OCI-LY1 (cell line): ENCODE measurements around the gene NBDY.

Experiments
- H2AFZ ChIP-seq: fragments of 200-600 bp; sonication (generic), shearing (Covaris generic); 2 replicates; pipeline ENCODE4 v1.6.0; 2014; ENCODE audit warnings: antibody characterized with exemption, mild to moderate bottlenecking, low read length
- H3F3A ChIP-seq: fragments of 200-600 bp; sonication (generic), shearing (Covaris generic); 2 replicates; pipeline ENCODE4 v1.6.0; 2014; ENCODE audit warnings: mild to moderate bottlenecking, antibody characterized with exemption, low read length, moderate library complexity; ENCODE audit not compliant: insufficient read depth
- H3K27ac ChIP-seq: fragments of 200-600 bp; sonication (generic); 2 replicates; pipeline ENCODE4 v1.5.1; 2014; ENCODE audit warnings: low read length, mixed run types, mild to moderate bottlenecking, low read depth; ENCODE audit not compliant: poor library complexity, severe bottlenecking
- H3K27me3 ChIP-seq: fragments of 200-600 bp; sonication (generic); 2 replicates; pipeline ENCODE4 v1.6.0; 2014; ENCODE audit warnings: antibody characterized with exemption, mild to moderate bottlenecking, low read length, moderate library complexity; ENCODE audit not compliant: insufficient read depth
- H3K36me3 ChIP-seq: fragments of 200-600 bp; sonication (generic); 2 replicates; pipeline ENCODE4 v1.6.1; 2014; ENCODE audit warnings: mild to moderate bottlenecking, antibody characterized with exemption, low read length, moderate library complexity, mixed read lengths; ENCODE audit not compliant: insufficient read depth
- H3K4me1 ChIP-seq: fragments of 200-600 bp; sonication (generic); 2 replicates; pipeline ENCODE4 v1.5.1; 2014; ENCODE audit warnings: mild to moderate bottlenecking, low read length, moderate library complexity; ENCODE audit not compliant: insufficient read depth, severe bottlenecking
- H3K4me2 ChIP-seq: fragments of 200-600 bp; sonication (generic), shearing (Covaris generic); 2 replicates; pipeline ENCODE4 v1.6.1; 2014; ENCODE audit warnings: low read length
- H3K4me3 ChIP-seq: fragments of 200-600 bp; sonication (generic); 2 replicates; pipeline ENCODE4 v1.5.1; 2014; ENCODE audit warnings: low read length, low read depth, mild to moderate bottlenecking, mixed read lengths; ENCODE audit not compliant: poor library complexity, severe bottlenecking
- H3K79me2 ChIP-seq: fragments of 200-600 bp; shearing (Covaris generic); 2 replicates; pipeline ENCODE4 v1.6.1; 2016; ENCODE audit warnings: mixed run types, low read length, mixed read lengths; ENCODE audit not compliant: insufficient read depth
- H3K9ac ChIP-seq: fragments of 200-600 bp; sonication (generic), shearing (Covaris generic); 2 replicates; pipeline ENCODE4 v1.6.1; 2014; ENCODE audit warnings: mild to moderate bottlenecking, low read length, mixed read lengths
- H3K9me2 ChIP-seq: fragments of 200-600 bp; sonication (generic), shearing (Covaris generic); 2 replicates; pipeline ENCODE4 v1.6.1; 2014; ENCODE audit warnings: low read depth, mild to moderate bottlenecking, low read length, mixed read lengths
- H3K9me3 ChIP-seq: fragments of 200-600 bp; shearing (Covaris generic); 2 replicates; pipeline ENCODE4 v1.6.1; 2014; ENCODE audit warnings: low read length, mixed read lengths
- H4K20me1 ChIP-seq: fragments of 200-600 bp; sonication (generic), shearing (Covaris generic); 2 replicates; pipeline ENCODE4 v1.6.0; 2016; ENCODE audit warnings: mild to moderate bottlenecking, low read length; ENCODE audit not compliant: insufficient read depth
- EZH2 ChIP-seq: fragments of 200-600 bp; sonication (generic), shearing (Covaris generic); IDR thresholded peaks from 2 replicates; pipeline ENCODE4 v1.8.0; 2017; ENCODE audit warnings: borderline replicate concordance, mixed run types, mild to moderate bottlenecking, antibody characterized with exemption, low read length, moderate library complexity, mixed read lengths
- TF ChIP-seq, protein P1 (sequence below): fragments of 200-600 bp; sonication (generic), shearing (Covaris generic); IDR thresholded peaks from 2 replicates; pipeline ENCODE4 v1.5.1; 2017; ENCODE audit warnings: mild to moderate bottlenecking, antibody characterized with exemption, low read length, moderate library complexity, mixed read lengths

NBDY gene

DNA sequence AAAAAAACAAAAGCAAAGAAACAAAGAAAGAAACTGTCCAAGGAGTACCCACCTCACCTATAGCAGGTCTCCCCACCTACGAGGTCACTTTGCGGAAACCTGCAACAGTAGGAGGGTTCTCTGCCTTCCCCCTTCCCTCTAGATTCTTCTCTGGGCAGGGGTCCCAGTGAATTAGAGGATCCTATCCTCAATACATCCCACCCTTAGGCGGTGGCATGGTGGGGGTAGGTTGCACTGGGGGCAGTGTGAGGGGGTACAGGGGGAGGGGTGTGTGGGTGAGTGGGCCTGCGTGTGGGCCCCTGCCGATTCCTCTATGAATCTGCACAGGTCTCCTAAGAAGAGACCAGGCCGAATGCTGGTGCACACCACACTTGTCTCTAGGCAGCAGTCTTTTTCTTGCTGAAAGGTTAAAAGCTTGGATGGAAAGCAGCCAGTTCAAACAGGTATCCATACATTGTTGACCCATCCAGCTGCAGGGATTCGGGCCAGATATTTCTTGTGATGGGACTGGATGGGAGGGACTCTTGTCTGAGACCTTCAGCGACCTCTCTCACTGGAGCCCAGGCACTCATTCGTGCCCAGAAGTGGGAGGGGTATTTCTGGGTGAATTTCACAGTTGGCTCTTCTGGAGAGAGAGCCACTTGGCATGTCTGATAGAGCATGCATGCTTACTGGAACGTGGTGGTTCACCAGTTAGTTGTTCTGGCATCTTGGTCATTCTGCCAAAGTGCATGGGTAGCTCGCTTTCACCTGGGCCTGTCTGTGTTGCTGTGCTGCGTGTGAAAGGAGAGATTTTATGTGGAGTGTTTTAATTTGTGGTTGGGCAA is 65.6 kb downstream of the NBDY start:
- H3K4me3 ChIP-seq: no peak overlapping the region
- H4K20me1 ChIP-seq: no peaks in the 10 kb centered on the region
- H3K36me3 ChIP-seq: no peaks in the 10 kb centered on the region
- no peaks in the 10 kb centered on the region for H3K9me3 ChIP-seq
- H3F3A ChIP-seq: no peaks in the 10 kb centered on the region
- peaks cover 18% of the 10 kb centered on the region for H3K4me1 ChIP-seq
- H3K9ac ChIP-seq: no peak overlapping the region
- H3K4me2 ChIP-seq: no peak overlapping the region
- no peak overlapping the region for H2AFZ ChIP-seq
- H3K27me3 ChIP-seq: no peaks in the 10 kb centered on the region
- no peak overlapping the region for H3K27ac ChIP-seq
- H3K9me2 ChIP-seq: no peaks in the 10 kb centered on the region
- no peaks in the 10 kb centered on the region for H3K79me2 ChIP-seq
- no peak for TF ChIP-seq EZH2
- TF ChIP-seq, protein P1, sequence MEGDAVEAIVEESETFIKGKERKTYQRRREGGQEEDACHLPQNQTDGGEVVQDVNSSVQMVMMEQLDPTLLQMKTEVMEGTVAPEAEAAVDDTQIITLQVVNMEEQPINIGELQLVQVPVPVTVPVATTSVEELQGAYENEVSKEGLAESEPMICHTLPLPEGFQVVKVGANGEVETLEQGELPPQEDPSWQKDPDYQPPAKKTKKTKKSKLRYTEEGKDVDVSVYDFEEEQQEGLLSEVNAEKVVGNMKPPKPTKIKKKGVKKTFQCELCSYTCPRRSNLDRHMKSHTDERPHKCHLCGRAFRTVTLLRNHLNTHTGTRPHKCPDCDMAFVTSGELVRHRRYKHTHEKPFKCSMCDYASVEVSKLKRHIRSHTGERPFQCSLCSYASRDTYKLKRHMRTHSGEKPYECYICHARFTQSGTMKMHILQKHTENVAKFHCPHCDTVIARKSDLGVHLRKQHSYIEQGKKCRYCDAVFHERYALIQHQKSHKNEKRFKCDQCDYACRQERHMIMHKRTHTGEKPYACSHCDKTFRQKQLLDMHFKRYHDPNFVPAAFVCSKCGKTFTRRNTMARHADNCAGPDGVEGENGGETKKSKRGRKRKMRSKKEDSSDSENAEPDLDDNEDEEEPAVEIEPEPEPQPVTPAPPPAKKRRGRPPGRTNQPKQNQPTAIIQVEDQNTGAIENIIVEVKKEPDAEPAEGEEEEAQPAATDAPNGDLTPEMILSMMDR: no peak

DNA sequence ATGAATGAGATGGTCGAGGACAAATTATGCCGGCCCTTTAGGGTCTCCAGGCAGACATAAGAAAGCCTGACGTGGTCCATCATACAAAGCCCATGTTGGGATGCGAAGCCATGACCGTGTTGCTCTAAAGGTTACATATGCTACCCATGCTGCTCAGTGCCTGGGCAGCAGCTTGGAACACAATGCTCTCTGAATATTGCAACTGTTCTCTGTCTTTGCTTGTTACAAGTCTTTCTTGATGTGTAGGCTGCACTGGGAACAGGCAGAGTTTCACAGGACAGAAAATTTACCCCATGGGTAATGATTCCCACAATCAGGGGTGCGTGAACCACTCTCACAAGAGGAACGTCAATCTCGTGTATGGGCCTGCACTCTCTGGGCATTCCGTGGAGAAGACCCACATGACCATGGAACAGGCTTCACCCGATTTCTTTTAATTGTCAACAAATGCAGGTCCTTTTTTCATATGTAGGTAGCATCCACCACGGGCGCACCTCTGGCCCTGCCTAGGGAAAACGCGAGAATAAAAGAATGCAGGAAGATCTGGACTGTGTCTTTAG is 66.3 kb downstream of the NBDY start:
- Histone ChIP-seq H3K9ac (no peak overlapping the region), H4K20me1 (no peaks in the 10 kb centered on the region), H3K36me3 (no peaks in the 10 kb centered on the region), H3K4me2 (no peak overlapping the region), H2AFZ (no peak overlapping the region), H3K27me3 (no peaks in the 10 kb centered on the region), H3K27ac (no peak overlapping the region), H3K79me2 (no peaks in the 10 kb centered on the region), H3K4me1 (peaks cover 22% of the 10 kb centered on the region), H3K4me3 (no peak overlapping the region), H3K9me2 (no peaks in the 10 kb centered on the region), H3F3A (no peaks in the 10 kb centered on the region), H3K9me3 (no peaks in the 10 kb centered on the region)
- no peak for TF ChIP-seq EZH2
- TF ChIP-seq, protein P1: no peak

DNA sequence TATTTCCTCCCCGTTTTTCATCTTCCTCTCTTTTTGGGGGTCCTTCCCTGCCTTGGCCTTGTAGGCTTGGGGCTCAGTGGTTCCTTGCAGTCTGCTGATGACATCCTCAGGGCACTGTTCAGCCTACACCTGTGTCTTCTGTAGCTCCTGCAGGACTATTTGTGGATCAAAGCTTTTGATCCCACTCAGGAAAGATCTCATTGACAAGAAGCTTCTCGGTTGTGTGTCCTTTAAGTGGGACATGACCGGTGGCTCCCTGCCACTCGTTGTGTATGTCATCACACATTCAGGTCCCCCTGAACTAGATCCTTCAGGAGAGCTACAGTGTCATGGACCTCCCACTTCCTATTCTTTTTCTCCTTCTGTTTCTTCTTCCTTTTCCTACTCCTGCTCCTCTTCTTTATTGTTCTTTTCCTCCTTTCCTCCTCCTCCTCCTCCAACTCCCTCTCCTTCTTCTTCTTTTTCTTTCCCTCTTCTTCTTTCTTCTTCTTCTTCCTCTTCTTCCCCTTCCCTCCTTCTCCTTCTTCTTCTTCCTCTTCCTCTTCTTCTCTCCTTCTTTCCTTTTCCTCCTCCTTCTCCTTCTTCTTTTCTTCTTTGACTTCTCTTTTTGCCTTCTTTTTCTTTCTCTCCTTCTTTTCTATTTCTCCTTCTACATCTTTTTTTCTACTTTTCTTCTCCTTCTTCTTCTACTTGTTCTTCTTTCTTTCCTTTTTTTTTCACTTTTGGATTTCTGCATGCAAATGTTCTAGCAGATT is 67.8 kb downstream of the NBDY start:
- TF ChIP-seq, protein P1: no peak
- no peak for TF ChIP-seq EZH2
- Histone ChIP-seq H3K27me3 (no peaks in the 10 kb centered on the region), H3F3A (no peaks in the 10 kb centered on the region), H3K27ac (no peak overlapping the region), H3K9me2 (no peaks in the 10 kb centered on the region), H3K79me2 (no peaks in the 10 kb centered on the region), H3K9ac (no peak overlapping the region), H3K4me3 (no peak overlapping the region), H3K4me2 (no peak overlapping the region), H4K20me1 (no peaks in the 10 kb centered on the region), H3K4me1 (peaks cover 27% of the 10 kb centered on the region), H3K36me3 (no peaks in the 10 kb centered on the region), H3K9me3 (no peaks in the 10 kb centered on the region), H2AFZ (no peak overlapping the region)
